AG08396 (cell line): ENCODE results near the gene CFAP77.
"Not testable (repeated sequence)": the region's sequence is repeated elsewhere in the genome, so short reads cannot be mapped to it uniquely, and the experiment has no call there.

Source experiments
- DNase-seq: peaks from one replicate; pipeline ENCODE4 v3.0.0; 2012; ENCODE audit warnings: low spot score, mixed read lengths

CFAP77 gene

GRCh38 chr9:132409828-132410528, at the start of gene CFAP77:
TSS of gene CFAP77 (plus strand) at chr9:132410211. CDS start at chr9:132410272, 61 bp downstream.
- peak; percentile 89 for DNase-seq

- DNase-seq, result no peak
Observed at GRCh38 chr9:132364068-132364467, 45.9 kb upstream of the CFAP77 start.

DNA sequence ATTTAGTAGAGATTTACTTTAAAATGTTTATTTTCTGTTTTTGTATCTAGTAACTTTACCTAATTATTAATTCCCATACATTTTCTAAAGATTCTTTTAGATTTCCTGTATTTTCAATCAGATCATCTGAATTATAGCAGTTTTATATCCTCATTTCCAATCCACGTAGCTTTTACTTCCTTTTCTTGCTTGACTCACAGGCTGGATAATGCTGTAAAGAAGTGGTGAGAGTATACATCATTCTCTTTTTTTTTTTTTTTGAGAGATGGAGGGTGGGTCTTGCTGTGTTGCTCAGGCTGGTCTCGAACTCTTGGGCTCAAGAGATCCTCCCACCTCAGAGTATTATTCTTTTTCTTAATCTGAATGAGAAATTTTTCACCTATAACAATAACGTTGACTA, 44.0 kb upstream of the CFAP77 start:
- DNase-seq, result no peak

- no peak for DNase-seq
Observed at GRCh38 chr9:132366481-132366880, 43.5 kb upstream of the CFAP77 start.

DNA sequence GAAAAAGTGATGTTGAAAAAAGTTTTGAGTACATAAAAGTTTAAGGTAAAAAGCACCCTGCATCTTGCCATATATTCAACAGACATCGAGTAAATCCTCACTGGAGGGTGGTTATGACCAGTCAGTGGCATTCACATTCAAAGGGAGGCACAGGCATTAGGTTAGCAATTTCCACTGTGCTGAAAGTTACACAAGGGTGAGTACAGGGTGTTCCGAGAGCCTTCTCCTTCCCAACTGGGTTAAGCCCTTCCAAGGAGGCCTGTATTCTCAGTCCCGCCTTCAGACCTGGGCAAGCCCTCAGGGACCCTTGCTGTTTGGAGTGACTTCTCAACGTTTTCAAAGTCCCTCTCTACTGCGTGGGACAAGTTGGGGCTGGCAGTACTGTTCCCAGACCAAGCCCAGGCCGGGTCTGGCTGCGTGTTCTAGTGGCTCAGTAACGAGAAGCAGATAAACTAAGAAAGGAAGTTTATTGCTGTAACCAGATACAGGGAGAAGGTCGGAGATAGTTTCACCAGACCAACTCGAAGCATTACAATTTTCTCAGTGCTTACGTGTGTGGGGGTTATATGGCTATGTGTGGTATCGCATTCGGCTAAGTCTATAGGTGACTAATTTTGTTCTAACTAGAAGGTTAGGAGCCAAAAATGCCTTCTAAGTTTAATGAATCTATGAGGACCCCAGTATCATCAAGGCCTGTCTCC, 42.2 kb upstream of the CFAP77 start:
- no peak for DNase-seq

GRCh38 chr9:132369421-132369820, 40.6 kb upstream of the CFAP77 start:
- DNase-seq, result no peak

- no peak for DNase-seq
Observed at GRCh38 chr9:132370592-132370991, 39.4 kb upstream of the CFAP77 start.

DNA sequence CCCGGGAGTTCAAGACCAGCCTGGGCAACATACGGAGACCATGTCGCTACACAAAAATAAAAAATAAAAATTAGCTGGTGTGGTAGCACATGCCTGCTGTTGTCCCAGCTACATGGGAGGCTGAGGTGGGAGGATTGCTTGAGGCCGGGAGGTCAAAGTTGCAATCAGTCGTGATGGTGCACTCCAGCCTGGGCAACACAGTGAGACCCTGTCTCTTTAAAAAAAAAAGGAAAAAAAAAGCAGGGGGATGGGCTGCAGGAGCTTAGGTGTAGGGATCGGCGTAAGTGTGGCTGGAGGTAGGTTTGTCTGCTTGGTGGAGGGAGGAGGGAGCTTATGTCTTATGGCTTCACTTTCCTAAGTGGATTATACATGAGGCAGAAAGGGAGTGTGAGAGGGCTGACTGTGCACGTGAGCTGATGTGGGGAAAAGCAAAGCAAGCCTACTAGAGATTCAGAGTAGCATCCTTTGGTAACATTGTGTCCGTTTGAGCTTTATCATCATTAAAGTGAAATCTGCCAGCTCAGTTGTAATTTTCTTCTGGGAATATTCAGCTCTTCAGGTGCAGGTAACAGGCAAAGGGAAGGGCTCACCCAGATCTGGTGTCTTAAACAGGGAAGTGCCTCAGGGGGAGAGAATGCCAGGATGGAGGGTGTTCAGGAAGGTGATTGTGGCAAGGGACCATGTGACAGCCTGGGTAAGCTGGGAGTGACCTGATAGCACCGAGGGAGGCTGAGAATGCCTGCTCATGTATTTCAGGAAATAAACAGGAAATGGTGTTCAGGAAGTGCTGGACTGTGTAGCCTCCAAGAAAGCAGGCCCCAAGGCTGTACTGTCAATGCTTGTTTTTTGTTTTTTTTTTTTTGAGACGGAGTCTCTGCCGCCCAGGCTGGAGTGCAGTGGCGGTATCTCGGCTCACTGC, 37.6 kb upstream of the CFAP77 start:
- peak; percentile 12 for DNase-seq

- not testable (repeated sequence) for DNase-seq
Observed at GRCh38 chr9:132377769-132378168, 32.2 kb upstream of the CFAP77 start.

- not testable (repeated sequence) for DNase-seq
Observed at GRCh38 chr9:132378416-132378815, 31.6 kb upstream of the CFAP77 start.

DNA sequence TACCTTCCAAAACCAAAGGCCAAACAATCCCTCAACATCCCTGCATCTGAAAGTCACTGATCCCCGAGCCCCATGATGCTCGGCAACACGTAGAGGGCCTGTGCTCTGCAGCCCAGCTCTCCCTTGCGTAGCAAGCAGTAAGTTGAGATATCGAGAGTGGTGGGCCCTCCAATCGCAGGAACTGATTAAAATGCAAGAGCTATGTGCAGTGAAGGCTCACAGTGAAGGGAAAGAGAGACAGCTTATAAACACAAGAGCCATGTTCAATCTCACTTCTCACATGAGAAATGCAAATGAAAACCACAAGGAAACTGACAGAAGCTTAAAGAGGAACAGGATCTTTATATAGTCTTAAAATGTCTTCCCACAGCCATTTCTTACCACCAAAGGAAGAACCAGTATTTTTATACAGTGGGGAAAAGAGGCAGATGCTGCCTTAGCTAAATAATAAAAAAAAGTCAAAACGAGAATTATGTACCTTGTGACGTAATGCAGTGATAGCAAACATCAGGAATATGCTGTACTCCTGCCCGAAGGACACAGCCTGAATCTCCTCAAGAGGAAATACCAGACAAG, 28.0 kb upstream of the CFAP77 start:
- no peak for DNase-seq

DNA sequence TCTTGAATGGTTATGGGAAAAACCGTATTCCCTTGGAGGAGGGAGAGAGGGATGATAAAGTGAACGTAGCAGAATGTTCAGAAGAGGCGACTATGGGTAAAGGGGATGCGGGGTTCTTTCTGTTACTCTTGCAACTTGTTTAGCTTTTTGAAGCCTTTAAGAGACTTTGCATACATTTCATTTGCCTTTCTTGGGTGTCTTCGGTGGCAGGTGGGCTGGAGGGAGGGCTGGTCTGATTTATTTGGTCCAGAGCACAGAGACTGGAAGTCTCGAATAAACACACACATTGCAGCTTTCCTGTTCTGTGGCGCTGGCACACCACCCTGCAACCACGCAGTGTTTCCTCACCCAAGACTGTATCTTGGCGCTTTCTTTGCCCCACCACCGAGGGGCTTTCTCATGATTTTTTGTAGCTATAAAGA, 26.5 kb upstream of the CFAP77 start:
- DNase-seq, result no peak

DNA sequence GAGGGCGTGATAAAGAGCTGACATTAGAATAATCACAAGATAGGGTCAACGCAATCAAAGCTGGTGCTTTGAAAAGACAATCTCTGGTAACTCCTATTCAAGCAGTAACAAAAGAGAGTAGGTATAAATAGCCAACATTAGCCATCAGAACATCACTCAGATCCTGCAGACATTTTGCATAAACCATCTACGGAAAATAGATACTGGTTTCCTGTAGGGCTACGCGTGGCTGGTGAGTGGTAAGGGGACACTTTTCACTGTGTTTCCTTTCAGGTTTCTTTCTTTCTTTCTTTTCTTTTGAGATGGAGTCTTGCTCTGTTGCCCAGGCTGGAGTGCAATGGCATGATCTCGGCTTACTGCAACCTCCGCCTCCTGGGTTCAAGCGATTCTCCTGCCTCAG, 25.6 kb upstream of the CFAP77 start:
- no peak for DNase-seq

- DNase-seq, result no peak
Observed at GRCh38 chr9:132387133-132387532, 22.9 kb upstream of the CFAP77 start.

- DNase-seq, result no peak
Observed at GRCh38 chr9:132390966-132391365, 19.0 kb upstream of the CFAP77 start.

- no peak for DNase-seq
Observed at GRCh38 chr9:132391449-132391848, 18.6 kb upstream of the CFAP77 start.

- DNase-seq, result no peak
Observed at GRCh38 chr9:132395560-132395959, 14.5 kb upstream of the CFAP77 start.

DNA sequence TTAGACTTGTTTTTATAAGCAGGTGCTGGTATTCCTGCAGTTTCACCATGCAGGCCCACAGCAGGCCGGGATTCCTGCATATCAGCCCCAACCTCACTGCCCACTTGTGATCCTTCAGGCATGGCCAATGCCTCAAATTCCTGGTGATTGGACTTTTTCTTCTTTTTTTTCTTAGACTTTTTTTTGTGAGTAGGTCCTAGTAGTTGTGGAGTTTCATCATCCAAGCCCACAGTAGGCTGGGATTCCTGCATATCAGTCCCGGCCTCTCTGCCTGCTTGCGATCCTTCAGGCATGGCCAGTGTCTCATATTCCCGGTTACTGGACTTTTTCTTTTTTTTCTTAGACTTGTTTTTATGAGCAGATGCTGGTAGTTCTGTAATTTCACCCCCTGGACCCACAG, 8.2 kb upstream of the CFAP77 start:
- no peak for DNase-seq

DNA sequence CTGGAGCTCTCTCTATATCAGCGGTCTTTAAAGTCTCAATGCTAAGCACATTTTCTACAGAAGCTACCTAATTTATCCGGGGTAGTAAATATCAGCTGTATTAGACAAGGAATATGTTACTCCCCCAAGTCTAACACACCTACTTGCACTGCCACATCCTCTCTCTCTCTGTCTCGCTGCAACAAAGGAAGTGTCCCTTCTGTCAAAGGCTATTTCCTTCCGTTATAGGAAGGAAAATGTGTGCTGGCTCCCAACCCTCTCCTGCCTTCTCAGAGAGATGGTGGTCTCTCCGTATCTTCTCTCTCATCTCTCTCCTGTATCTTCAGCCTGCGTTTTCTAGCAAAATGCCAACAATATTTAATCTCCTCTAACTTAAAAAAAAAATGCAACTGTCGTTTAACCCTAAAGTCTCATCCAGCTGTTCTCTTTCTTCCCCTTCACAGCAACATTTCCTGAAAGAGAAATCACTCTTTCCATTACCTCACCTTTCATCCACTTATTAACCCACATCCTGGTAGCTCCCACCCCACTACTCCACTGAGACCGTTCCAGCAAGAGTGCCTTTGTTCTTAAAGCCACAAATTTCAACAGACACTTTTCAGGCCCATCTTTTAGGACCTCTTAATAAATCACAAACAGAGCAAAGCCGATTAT, 5.7 kb upstream of the CFAP77 start:
- no peak for DNase-seq

DNA sequence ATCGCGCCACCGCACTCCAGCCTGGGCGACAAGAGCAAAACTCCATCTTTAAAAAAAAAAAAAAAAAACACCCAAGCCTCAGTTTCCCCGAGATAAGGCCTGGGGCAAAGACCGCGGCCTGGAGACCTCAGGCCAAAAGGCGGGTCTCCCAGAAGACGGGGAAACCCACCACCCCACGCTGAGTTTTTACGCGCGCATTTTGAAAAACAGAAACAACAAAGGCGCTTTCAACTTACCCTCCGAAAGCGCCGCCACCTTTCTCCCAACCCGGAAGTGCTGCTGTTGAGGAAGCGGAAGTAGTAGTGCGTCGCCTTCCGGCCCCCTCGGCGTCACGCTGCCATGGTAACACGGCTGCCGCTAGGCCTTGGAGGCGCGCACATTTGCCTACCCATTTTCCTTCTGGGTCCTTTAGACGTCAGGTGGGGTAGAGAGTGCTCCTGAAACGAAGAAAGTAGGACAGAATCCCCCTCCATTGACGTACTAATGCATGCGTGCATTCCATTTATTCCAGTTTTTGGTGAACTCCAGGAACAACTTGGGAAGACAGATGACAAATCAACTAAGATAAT, 3.4 kb upstream of the CFAP77 start, which contains the start of gene TTF1:
TTF1 (minus strand) TSS at position 287 of the 569 bp plus-strand sequence. CDS start 4,019 bp downstream, outside the sequence.
- peak; percentile 95 for DNase-seq

DNA sequence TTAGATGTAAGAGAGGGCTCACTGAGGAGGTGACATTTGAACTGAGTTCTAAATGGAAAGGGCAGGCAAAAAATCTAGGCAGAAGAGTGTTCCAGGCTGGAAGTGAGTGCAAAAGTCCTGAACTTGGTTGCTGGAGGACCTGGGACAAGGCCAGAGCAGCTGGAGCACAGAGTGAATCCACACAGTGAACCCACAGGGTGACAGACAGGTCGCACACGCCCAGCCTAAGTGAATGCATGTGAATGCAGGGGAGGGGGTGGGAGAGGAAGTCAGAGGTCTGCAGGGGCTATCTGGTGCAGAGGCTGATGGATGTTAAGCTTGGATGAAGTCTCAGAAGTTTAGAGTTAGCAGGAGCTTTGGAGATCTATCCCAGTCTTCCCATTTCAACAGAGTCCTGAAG, 2.8 kb upstream of the CFAP77 start:
- no peak for DNase-seq
